Measurements from ENCODE around the gene DOCK3. TPM values are rescaled to one million over a fixed set of nuclear protein-coding genes. Genes with fewer than 3 reads are reported as not detected.
A peak's percentile ranks its signal among the peaks of the same experiment; 100 is the strongest.

DOCK3 gene
- total RNA-seq, 1 donor from 2014 or later: under 0.01 TPM

GRCh38 chr3:51398595-51399310 is 724.0 kb downstream of the DOCK3 start:
- H3K4me3 ChIP-seq (ENCODE audit: low read depth, low read length): no peak overlapping the region
- FAIRE-seq (no peak), DNase-seq (ENCODE audit: low read depth) (no peak)
- H3K27me3 ChIP-seq (ENCODE audit: control insufficient read depth, insufficient read depth, low read length): no peaks in the 10 kb centered on the region
- H3K36me3 ChIP-seq (ENCODE audit: control insufficient read depth, insufficient read depth, low read length): peaks cover 15% of the 10 kb centered on the region
- TF ChIP-seq CTCF (IDR thresholded peaks at IDR 0.05; ENCODE audit: insufficient read depth, low read length, severe bottlenecking): no peak

GRCh38 chr3:51400166-51400565 is 725.4 kb downstream of the DOCK3 start:
- FAIRE-seq (no peak), DNase-seq (ENCODE audit: low read depth) (no peak)
- H3K27me3 ChIP-seq (ENCODE audit: control insufficient read depth, insufficient read depth, low read length): no peaks in the 10 kb centered on the region
- peaks cover 13% of the 10 kb centered on the region for H3K36me3 ChIP-seq (ENCODE audit: control insufficient read depth, insufficient read depth, low read length)
- H3K4me3 ChIP-seq (ENCODE audit: low read depth, low read length): no peak overlapping the region
- TF ChIP-seq CTCF (IDR thresholded peaks at IDR 0.05; ENCODE audit: insufficient read depth, low read length, severe bottlenecking): no peak

GRCh38 chr3:51401735-51402134 is 727.0 kb downstream of the DOCK3 start:
- Histone ChIP-seq H3K36me3 (ENCODE audit: control insufficient read depth, insufficient read depth, low read length) (peaks cover 10% of the 10 kb centered on the region), H3K4me3 (ENCODE audit: low read depth, low read length) (no peak overlapping the region), H3K27me3 (ENCODE audit: control insufficient read depth, insufficient read depth, low read length) (no peaks in the 10 kb centered on the region)
- TF ChIP-seq CTCF (IDR thresholded peaks at IDR 0.05; ENCODE audit: insufficient read depth, low read length, severe bottlenecking): no peak
- DNase-seq (ENCODE audit: low read depth): no peak
- no peak for FAIRE-seq

GRCh38 chr3:51403675-51404074 is 728.9 kb downstream of the DOCK3 start:
- FAIRE-seq: peak; percentile 23
- H3K27me3 ChIP-seq (ENCODE audit: control insufficient read depth, insufficient read depth, low read length): no peaks in the 10 kb centered on the region
- peaks cover 10% of the 10 kb centered on the region for H3K36me3 ChIP-seq (ENCODE audit: control insufficient read depth, insufficient read depth, low read length)
- no peak for DNase-seq (ENCODE audit: low read depth)
- no peak for TF ChIP-seq CTCF (IDR thresholded peaks at IDR 0.05; ENCODE audit: insufficient read depth, low read length, severe bottlenecking)
- no peak overlapping the region for H3K4me3 ChIP-seq (ENCODE audit: low read depth, low read length)

- no peak for TF ChIP-seq CTCF (IDR thresholded peaks at IDR 0.05; ENCODE audit: insufficient read depth, low read length, severe bottlenecking)
- FAIRE-seq: no peak
- DNase-seq (ENCODE audit: low read depth): no peak
- Histone ChIP-seq H3K36me3 (ENCODE audit: control insufficient read depth, insufficient read depth, low read length) (peaks cover 11% of the 10 kb centered on the region), H3K27me3 (ENCODE audit: control insufficient read depth, insufficient read depth, low read length) (no peaks in the 10 kb centered on the region), H3K4me3 (ENCODE audit: low read depth, low read length) (no peak overlapping the region)
Observed at GRCh38 chr3:51408021-51408420, 733.3 kb downstream of the DOCK3 start.

GRCh38 chr3:51408813-51409212 is 734.1 kb downstream of the DOCK3 start:
- DNase-seq (ENCODE audit: low read depth): no peak
- no peak for FAIRE-seq
- Histone ChIP-seq H3K36me3 (ENCODE audit: control insufficient read depth, insufficient read depth, low read length) (peaks cover 6% of the 10 kb centered on the region), H3K27me3 (ENCODE audit: control insufficient read depth, insufficient read depth, low read length) (no peaks in the 10 kb centered on the region), H3K4me3 (ENCODE audit: low read depth, low read length) (no peak overlapping the region)
- no peak for TF ChIP-seq CTCF (IDR thresholded peaks at IDR 0.05; ENCODE audit: insufficient read depth, low read length, severe bottlenecking)

Measured in bronchial epithelial cell (primary cell).